ENCODE measurements around the gene MTHFR. TPM values are rescaled to one million over a fixed set of nuclear protein-coding genes. Genes with fewer than 3 reads are reported as not detected.

MTHFR gene
- total and polyA plus RNA-seq, 2 of the 4 experiments (the other 2 are of a cell fraction) = 7.3 to 7.4 TPM

GRCh38 chr1:11738096-11738495 is 67.7 kb downstream of the MTHFR start:
- Histone ChIP-seq H3K4me2 (ENCODE audit: low read depth, low read length) (no peak overlapping the region), H3K56ac (ENCODE audit: extremely low read depth, insufficient read depth, low read length) (no peak overlapping the region), H3K4ac (ENCODE audit: low read depth, low read length) (no peak overlapping the region), H3K18ac (ENCODE audit: low read depth, low read length) (no peak overlapping the region), H2BK120ac (ENCODE audit: low read depth, low read length) (no peak overlapping the region), H3K23ac (ENCODE audit: low read depth, low read length) (no peak overlapping the region), H4K91ac (ENCODE audit: insufficient read depth, low read depth, low read length) (no peak overlapping the region; the same call in 1 of the 2 replicates), H4K8ac (ENCODE audit: low read depth in 2 of 2, low read length in 2 of 2) (no peak overlapping the region), H3K27ac (ENCODE audit: insufficient read depth, low read length) (no peak overlapping the region), H3K36me3 (ENCODE audit: control insufficient read depth, insufficient read depth, low read length) (no peaks in the 10 kb centered on the region), H2AK9ac (replicated peaks; ENCODE audit: low read depth, low read length, poor library complexity) (no peak overlapping the region), H2AFZ (replicated peaks; ENCODE audit: low read length, poor library complexity) (no peak overlapping the region), H4K5ac (ENCODE audit: low read depth, low read length) (no peak overlapping the region), H2BK5ac (ENCODE audit: low read depth, low read length, poor library complexity, severe bottlenecking) (no peak overlapping the region), H3K4me1 (ENCODE audit: control insufficient read depth, insufficient read depth, low read length) (0 out of 2 replicates have a peak, but pooled peaks cover 3% of the 10 kb centered on the region), H3K9ac (ENCODE audit: low read depth, low read length) (no peak overlapping the region), H3K79me1 (ENCODE audit: low read depth in 1 of 2, low read length in 2 of 2) (peaks cover 22 to 32% of the 10 kb centered on the region in 2 experiments), H2AK5ac (ENCODE audit: low read depth, low read length) (no peak overlapping the region), H3K27me3 (ENCODE audit: control insufficient read depth, insufficient read depth, low read length) (no peaks in the 10 kb centered on the region), H3K9me1 (ENCODE audit: insufficient read depth, low read length) (peaks cover 13% of the 10 kb centered on the region; the same call in 1 of the 2 replicates), H2BK15ac (ENCODE audit: low read depth, low read length) (no peak overlapping the region), H3K14ac (replicated peaks; ENCODE audit: low read depth, low read length) (no peak overlapping the region), H3K9me3 (ENCODE audit: control insufficient read depth, insufficient read depth, low read length) (no peaks in the 10 kb centered on the region), H4K20me1 (ENCODE audit: insufficient read depth, low read length) (peaks cover 4% of the 10 kb centered on the region; the same call in 1 of the 2 replicates), H3K4me3 (ENCODE audit: insufficient read depth, low read depth, low read length) (no peak overlapping the region), H2BK20ac (ENCODE audit: low read depth, low read length) (no peak overlapping the region)
- no peak for DNase-seq
- no CpG with 5 or more reads among the region's 2 CpGs for WGBS, 2 experiments (ENCODE audit: extremely low coverage in 2 of 2, insufficient read length in 1 of 2)
- BruUV-seq (replicated peaks) = no TSS peak
- ChIA-PET CTCF (no interaction called here), POLR2A (ENCODE audit: unreplicated experiment) (no interaction called here)
- TF ChIP-seq POLR2A (IDR thresholded peaks at IDR 0.05; ENCODE audit: low read depth, low read length) = no peak
- dilution Hi-C loops (cut with HindIII; ENCODE audit: low sequenced_read_pairs, unreplicated experiment) (no loop called here), intact Hi-C loops (cut with micrococcal nuclease) (loop anchor here (10.0 kb wide), 1 partner anchor 463 kb away; the partner anchor contains the start of gene UBIAD1), in situ Hi-C loops (cut with MboI; ENCODE audit: low sequenced_read_pairs) (no loop called here)
- ATAC-seq (ENCODE audit: low read depth) = no peak
